ENCODE measurements around the gene JARID2. TPM values are rescaled to one million over a fixed set of nuclear protein-coding genes. Genes with fewer than 3 reads are reported as not detected.

The JARID2 gene
- total and polyA plus RNA-seq, 2 of the 8 experiments (the other 6 are each of a cell fraction or from before 2014, with no cell fraction given): 60.1 to 239 TPM

- Histone ChIP-seq H4K20me1 (replicated peaks in 1 of 2; ENCODE audit: control insufficient read depth in 1 of 2, insufficient read depth in 2 of 2, low read length in 2 of 2) (no peaks in the 10 kb centered on the region), H2BK5ac (ENCODE audit: low read depth, low read length) (no peak overlapping the region), H2BK12ac (ENCODE audit: low read depth, low read length) (no peak overlapping the region), H3K9me3 (ENCODE audit: insufficient read depth in 2 of 2, low read depth in 1 of 2, low read length in 1 of 2) (no peaks in the 10 kb centered on the region), H2BK15ac (ENCODE audit: low read length) (no peak overlapping the region), H3K18ac (ENCODE audit: extremely low read depth, low read length) (no peak overlapping the region), H2AFZ (ENCODE audit: low read length) (no peak overlapping the region), H3K9ac (replicated peaks in 1 of 4; ENCODE audit: extremely low read depth in 1 of 4, low read depth in 3 of 4, low read length in 3 of 4) (no peak overlapping the region), H3K14ac (ENCODE audit: insufficient read length) (no peak overlapping the region), H3K4me2 (ENCODE audit: insufficient read depth in 1 of 2, low read depth in 2 of 2, low read length in 2 of 2) (no peak overlapping the region), H3K27ac (ENCODE audit: low read depth, low read length) (no peak overlapping the region), H3K27me3 (replicated peaks in 1 of 4; ENCODE audit: control insufficient read depth in 3 of 4, extremely low read depth in 1 of 4, insufficient read depth in 3 of 4, low read length in 3 of 4) (no peaks in the 10 kb centered on the region), H3K79me1 (ENCODE audit: low read depth, low read length) (peaks cover 2% of the 10 kb centered on the region; the same call in 1 of the 2 replicates), H3K4me3 (ENCODE audit: extremely low read depth in 1 of 4, insufficient read depth in 2 of 4, low read depth in 3 of 4, low read length in 4 of 4) (no peak overlapping the region), H3K4ac (replicated peaks; ENCODE audit: insufficient read length, low read depth, low read length) (no peak overlapping the region), H3K23me2 (ENCODE audit: low read depth, low read length) (no peaks in the 10 kb centered on the region), H4K5ac (ENCODE audit: insufficient read length, low read depth, low read length) (no peak overlapping the region), H4K8ac (ENCODE audit: extremely low read depth, insufficient read depth, low read length) (no peak overlapping the region), H2BK120ac (replicated peaks; ENCODE audit: low read depth, low read length) (no peak overlapping the region), H2AK5ac (ENCODE audit: low read depth, low read length) (no peak overlapping the region), H4K91ac (replicated peaks; ENCODE audit: insufficient read length, low read length) (no peak overlapping the region), H3K4me1 (replicated peaks in 1 of 4; ENCODE audit: control insufficient read depth in 3 of 4, insufficient read depth in 4 of 4, low read length in 3 of 4) (no peaks in the 10 kb centered on the region), H2BK20ac (ENCODE audit: low read length) (no peak overlapping the region), H3K56ac (replicated peaks; ENCODE audit: insufficient read length, low read depth, low read length) (no peak overlapping the region), H3K79me2 (ENCODE audit: control insufficient read depth in 1 of 2, insufficient read depth in 2 of 2, low read length in 2 of 2) (no peaks in the 10 kb centered on the region), H3K23ac (ENCODE audit: insufficient read length) (no peak overlapping the region), H3K36me3 (ENCODE audit: control insufficient read depth in 2 of 4, insufficient read depth in 4 of 4, low read length in 3 of 4) (no peaks in the 10 kb centered on the region)
- FAIRE-seq: no peak
- TF ChIP-seq ATF3 (IDR thresholded peaks at IDR 0.05; ENCODE audit: insufficient read depth, low read depth, low read length) (no peak), MAFK (IDR thresholded peaks at IDR 0.05; ENCODE audit: low read depth, low read length) (no peak), SIRT6 (IDR thresholded peaks at IDR 0.05; ENCODE audit: low read length) (no peak), JUND (IDR thresholded peaks at IDR 0.05; ENCODE audit: low read length) (no peak), CHD1 (IDR thresholded peaks at IDR 0.05; ENCODE audit: low read depth, low read length) (no peak), HDAC2 (IDR thresholded peaks at IDR 0.05; ENCODE audit: borderline replicate concordance in 1 of 2, low read depth in 2 of 2, low read length in 2 of 2) (no peak)
- 95% methylated on average over 4 of the region's 4 CpGs; no CpG with 5 or more reads in 1 of the 2 experiments for WGBS, 2 experiments (ENCODE audit: extremely low coverage in 1 of 2, insufficient coverage in 1 of 2, insufficient read length in 1 of 2, insufficient replicate concordance in 2 of 2, low coverage in 1 of 2, low lambda C conversion rate in 2 of 2, missing lambda C conversion rate in 1 of 2)
- ChIA-PET POLR2A (ENCODE audit: partially characterized antibody) (interaction anchor here (0.6 to 1.7 kb wide), 3 partner anchors 9 to 138 kb away, joined by 3 read pairs; no protein-coding TSS in a partner anchor), CTCF (ENCODE audit: partially characterized antibody) (no interaction called here)
- peak in 1 of 2 experiments; percentile 31 for DNase-seq (ENCODE audit: low read depth in 1 of 2, low spot score in 2 of 2)
These were observed 290.5 kb downstream of the JARID2 start for GRCh38 chr6:15536198-15536955.
